Activated CD8-positive, alpha-beta T cell treated with anti-CD3 and anti-CD28 coated beads for 36 hours (primary cell): ENCODE results near the gene RPLP1. TPM values are rescaled to one million over a fixed set of nuclear protein-coding genes. Genes with fewer than 3 reads are reported as not detected.

ENCODE experiments used
- ATAC-seq: fragments of 200-7000 bp; cut with Tn5 transposase; one replicate; pipeline ENCODE4 v1.10.0; 2021; ENCODE audit warnings: mild to moderate bottlenecking, moderate library complexity
- CTCF ChIA-PET: fragments of 350-600 bp; sonication (Branson Sonifier 250); formaldehyde crosslinking; loops from one replicate; lab custom pipeline; 2021; ENCODE audit warnings: antibody characterized with exemption; lab: Charles Lee
- POLR2A ChIA-PET: fragments of 350-600 bp; sonication (Branson Sonifier 250); formaldehyde crosslinking; loops from one replicate; lab custom pipeline; 2021; ENCODE audit warnings: antibody characterized with exemption; lab: Charles Lee
- DNase-seq: peaks from one replicate; pipeline ENCODE4 v3.0.0-alpha.2; 2020
- H3K27ac Mint-ChIP-seq: one replicate; pipeline ENCODE4 v1.8.0; 2021; ENCODE audit warnings: mild to moderate bottlenecking, mixed read lengths
- H3K27me3 Mint-ChIP-seq: one replicate; pipeline ENCODE4 v1.8.0; 2021; ENCODE audit warnings: mixed read lengths
- H3K36me3 Mint-ChIP-seq: one replicate; pipeline ENCODE4 v1.8.0; 2021; ENCODE audit warnings: low read depth, mixed read lengths
- H3K4me1 Mint-ChIP-seq: one replicate; pipeline ENCODE4 v1.8.0; 2021; ENCODE audit warnings: low read depth, mixed read lengths
- H3K4me3 Mint-ChIP-seq: one replicate; pipeline ENCODE4 v1.8.0; 2021; ENCODE audit warnings: mild to moderate bottlenecking, moderate library complexity, mixed read lengths
- H3K9me3 Mint-ChIP-seq: one replicate; pipeline ENCODE4 v1.8.0; 2021; ENCODE audit warnings: mixed read lengths
- CTCF ChIP-seq: fragments of 200-600 bp; IDR thresholded peaks from one replicate; pipeline ENCODE4 v1.8.0; 2022; ENCODE audit warnings: antibody characterized with exemption, mild to moderate bottlenecking
- intact Hi-C: fragments of 100-400 bp; cut with micrococcal nuclease; formaldehyde crosslinking; loops from one replicate; pipeline ENCODE4 v1.10.0; 2022
- total RNA-seq, 2 experiments: library from RNA; stranded (reverse); gene quantifications; one replicate each; pipeline ENCODE4 v1.2.3, GENCODE V29; 2021

Gene RPLP1
- total RNA-seq, 2 experiments from 2014 or later: 2,583 to 2,701 TPM

- peaks cover 5% of the 10 kb centered on the region for H3K27me3 Mint-ChIP-seq
- H3K4me1 Mint-ChIP-seq: peaks cover 2% of the 10 kb centered on the region
- DNase-seq (no peak), ATAC-seq (no peak)
- H3K9me3 Mint-ChIP-seq: peaks cover 5% of the 10 kb centered on the region
- no peak overlapping the region for H3K4me3 Mint-ChIP-seq
- intact Hi-C loops: no loop called here
- POLR2A ChIA-PET: interaction anchor here (1.2 kb wide), 1 partner anchor 27 kb away, joined by 3 read pairs; no protein-coding TSS in a partner anchor
- TF ChIP-seq CTCF: no peak
- H3K36me3 Mint-ChIP-seq: peaks cover 2% of the 10 kb centered on the region
- CTCF ChIA-PET: no interaction called here
- no peak overlapping the region for H3K27ac Mint-ChIP-seq
Measured at GRCh38 chr15:69482686-69483256, 30.2 kb downstream of the RPLP1 start.

GRCh38 chr15:69484837-69485236 lies 32.2 kb downstream of the RPLP1 start:
- H3K4me3 Mint-ChIP-seq: no peak overlapping the region
- H3K27ac Mint-ChIP-seq: no peak overlapping the region
- CTCF ChIA-PET: interaction anchor here (1.6 to 1.9 kb wide), 2 partner anchors 9 to 15 kb away, joined by 5 to 9 read pairs; no protein-coding TSS in a partner anchor
- peaks cover 2% of the 10 kb centered on the region for H3K9me3 Mint-ChIP-seq
- intact Hi-C loops: no loop called here
- DNase-seq: no peak
- H3K36me3 Mint-ChIP-seq: no peaks in the 10 kb centered on the region
- peaks cover 2% of the 10 kb centered on the region for H3K27me3 Mint-ChIP-seq
- POLR2A ChIA-PET: no interaction called here
- no peak for ATAC-seq
- peaks cover 2% of the 10 kb centered on the region for H3K4me1 Mint-ChIP-seq
- no peak for TF ChIP-seq CTCF

- no peaks in the 10 kb centered on the region for H3K36me3 Mint-ChIP-seq
- ChIA-PET CTCF (interaction anchor here (0.7 to 2.0 kb wide), 4 partner anchors 9 to 89 kb away, joined by 3 to 6 read pairs (median 4); no protein-coding TSS in a partner anchor), POLR2A (no interaction called here)
- H3K9me3 Mint-ChIP-seq: peaks cover 3% of the 10 kb centered on the region
- peaks cover 2% of the 10 kb centered on the region for H3K27me3 Mint-ChIP-seq
- no peak for TF ChIP-seq CTCF
- no peak overlapping the region for H3K4me3 Mint-ChIP-seq
- intact Hi-C loops: no loop called here
- no peaks in the 10 kb centered on the region for H3K4me1 Mint-ChIP-seq
- no peak for DNase-seq
- no peak for ATAC-seq
- no peak overlapping the region for H3K27ac Mint-ChIP-seq
Measured at GRCh38 chr15:69486481-69487110, 34.0 kb downstream of the RPLP1 start.

- H3K27ac Mint-ChIP-seq: no peak overlapping the region
- ATAC-seq (no peak), DNase-seq (no peak)
- H3K27me3 Mint-ChIP-seq: peaks cover 2% of the 10 kb centered on the region
- no peaks in the 10 kb centered on the region for H3K4me1 Mint-ChIP-seq
- intact Hi-C loops: no loop called here
- H3K36me3 Mint-ChIP-seq: no peaks in the 10 kb centered on the region
- POLR2A ChIA-PET: no interaction called here
- no peak for TF ChIP-seq CTCF
- CTCF ChIA-PET: no interaction called here
- H3K9me3 Mint-ChIP-seq: peaks cover 6% of the 10 kb centered on the region
- no peak overlapping the region for H3K4me3 Mint-ChIP-seq
Measured at GRCh38 chr15:69489073-69489571, 36.5 kb downstream of the RPLP1 start.
